HepG2 (cell line): ENCODE measurements around the gene OGFOD3. TPM values are rescaled to one million over a fixed set of nuclear protein-coding genes. Genes with fewer than 3 reads are reported as not detected.

Source experiments
- ATAC-seq: fragments of 200-7000 bp; cut with Tn5 transposase; 3 replicates; pipeline ENCODE4 v1.9.1; 2020; ENCODE audit warnings: mild to moderate bottlenecking, moderate library complexity
- BruUV-seq: library from RNA; stranded (reverse); fragments of 400-500 nt; replicated peaks from 2 replicates; lab custom pipeline; 2021; lab: Mats Ljungman, UMichigan
- CTCF ChIA-PET: fragments of 300-600 bp; formaldehyde crosslinking; extraction: SDS; loops from one replicate; lab custom pipeline; 2021; ENCODE audit warnings: low total read pairs, inconsistent platforms, low intra/inter-chr PET ratio; lab: Yijun Ruan, JAX
- POLR2A ChIA-PET: fragments of 350-600 bp; sonication (Branson Sonifier 250); formaldehyde crosslinking; loops from one replicate; lab custom pipeline; 2020; ENCODE audit warnings: antibody characterized with exemption, inconsistent platforms; lab: Yijun Ruan, JAX
- DNase-seq: peaks from one replicate; pipeline ENCODE4 v3.0.0-alpha.2; 2015; ENCODE audit warnings: low spot score
- FAIRE-seq: peaks from 3 replicates; lab custom pipeline; 2011; peaks lifted over from hg19 to GRCh38; lab: Jason Lieb, UNC
- H2AFZ ChIP-seq: one replicate; pipeline ENCODE4 v1.6.1; 2011; ENCODE audit warnings: low read length, inconsistent platforms
- H3K27ac ChIP-seq: fragments of 300-600 bp; 3 replicates; pipeline ENCODE4 v1.8.0; 2011; ENCODE audit warnings: mixed run types, mild to moderate bottlenecking, mixed read lengths, low read length, inconsistent platforms; ENCODE audit not compliant: insufficient read depth; ENCODE audit errors: extremely low read length
- H3K27me3 ChIP-seq, 2 experiments: fragments of 200-600 bp in 1 of 2; 2 replicates in 1 of 2; 3 replicates in 1 of 2; pipeline versions ENCODE4 v1.6.0 to v1.8.0; 2011; ENCODE audit warnings: low read length in 2 of 2, mild to moderate bottlenecking in 2 of 2, moderate library complexity in 2 of 2, inconsistent platforms in 1 of 2; ENCODE audit not compliant: insufficient read depth in 2 of 2, control insufficient read depth in 1 of 2
- H3K36me3 ChIP-seq, 2 experiments: fragments of 200-600 bp in 1 of 2; replicated peaks in 1 of 2; 2 replicates in 1 of 2; 3 replicates in 1 of 2; pipeline versions ENCODE4 v1.5.1 to v1.8.0; 2011; ENCODE audit warnings: low read length in 2 of 2, inconsistent platforms in 1 of 2; ENCODE audit not compliant: insufficient read depth in 2 of 2, control insufficient read depth in 1 of 2
- H3K4me1 ChIP-seq: 2 replicates; pipeline ENCODE4 v1.5.1; 2012; ENCODE audit warnings: low read length, inconsistent platforms; ENCODE audit not compliant: insufficient read depth
- H3K4me2 ChIP-seq: 2 replicates; pipeline ENCODE4 v1.6.0; 2011; ENCODE audit warnings: low read depth, low read length, inconsistent platforms
- H3K4me3 ChIP-seq, 3 experiments: fragments of 200-600 bp in 1 of 3; sonication (generic), shearing (Covaris generic) in 1 of 3; replicated peaks in 1 of 3; 2 replicates each; pipeline ENCODE4 v1.5.1; 2011 to 2016; ENCODE audit warnings: low read length in 3 of 3, inconsistent platforms in 2 of 3, low read depth in 2 of 3, mild to moderate bottlenecking in 2 of 3, control low read depth in 1 of 3, mixed read lengths in 1 of 3; ENCODE audit not compliant: insufficient read depth in 1 of 3
- H3K79me2 ChIP-seq: one replicate; pipeline ENCODE4 v1.6.1; 2011; ENCODE audit warnings: low read length, inconsistent platforms; ENCODE audit not compliant: insufficient read depth
- H3K9ac ChIP-seq: 2 replicates; pipeline ENCODE4 v1.6.0; 2011; ENCODE audit warnings: mild to moderate bottlenecking, low read depth, low read length, inconsistent platforms; ENCODE audit not compliant: insufficient read depth
- H3K9me3 ChIP-seq: 2 replicates; pipeline ENCODE4 v1.5.1; 2012; ENCODE audit warnings: mild to moderate bottlenecking, low read length
- H4K20me1 ChIP-seq: 2 replicates; pipeline ENCODE4 v1.6.0; 2011; ENCODE audit warnings: inconsistent platforms, mild to moderate bottlenecking, low read length, moderate library complexity; ENCODE audit not compliant: insufficient read depth
- BRCA1 ChIP-seq: sonication (generic); formaldehyde crosslinking; IDR thresholded peaks from 2 replicates; pipeline ENCODE4 v1.4.0; 2020; ENCODE audit warnings: missing genetic modification reagents
- ELF1 ChIP-seq: sonication (generic); formaldehyde crosslinking; IDR thresholded peaks from 2 replicates; pipeline ENCODE4 v1.4.0; 2020; ENCODE audit warnings: missing genetic modification reagents
- FOXK2 ChIP-seq: fragments of 450-650 bp; IDR thresholded peaks from 2 replicates; pipeline ENCODE4 v1.6.1; 2016
- HOXA3 ChIP-seq: sonication (generic); formaldehyde crosslinking; IDR thresholded peaks from 2 replicates; pipeline ENCODE4 v1.5.0; 2020; ENCODE audit warnings: missing genetic modification reagents
- HOXA5 ChIP-seq: sonication (generic); formaldehyde crosslinking; IDR thresholded peaks from 2 replicates; pipeline ENCODE4 v1.4.0; 2020; ENCODE audit warnings: missing genetic modification reagents
- POLR2AphosphoS2 ChIP-seq: IDR thresholded peaks from 2 replicates; pipeline ENCODE4 v1.6.1; 2011; ENCODE audit warnings: low read depth, low read length, improper control_type of control experiment
- RORA ChIP-seq: sonication (generic); formaldehyde crosslinking; IDR thresholded peaks from 2 replicates; pipeline ENCODE4 v1.5.0; 2020; ENCODE audit warnings: mild to moderate bottlenecking, missing genetic modification reagents, moderate library complexity
- SATB2 ChIP-seq: sonication (generic); formaldehyde crosslinking; IDR thresholded peaks from 2 replicates; pipeline ENCODE4 v1.5.0; 2020; ENCODE audit warnings: missing genetic modification reagents
- TEAD2 ChIP-seq: sonication (generic); formaldehyde crosslinking; IDR thresholded peaks from 2 replicates; pipeline ENCODE4 v1.9.0; 2021; ENCODE audit warnings: missing genetic modification reagents
- YY1 ChIP-seq: IDR thresholded peaks from 2 replicates; pipeline ENCODE4 v1.6.1; 2011; ENCODE audit warnings: low read length, low read depth, moderate library complexity, mild to moderate bottlenecking; ENCODE audit not compliant: insufficient read depth, insufficient replicate concordance
- ZBTB7B ChIP-seq: sonication (generic); formaldehyde crosslinking; IDR thresholded peaks from 2 replicates; pipeline ENCODE4 v1.4.0; 2020; ENCODE audit warnings: missing genetic modification reagents
- ZFX ChIP-seq: sonication (generic); formaldehyde crosslinking; IDR thresholded peaks from 2 replicates; pipeline ENCODE4 v1.4.0; 2020; ENCODE audit warnings: mild to moderate bottlenecking, low read depth, missing genetic modification reagents, moderate library complexity
- ZNF136 ChIP-seq: sonication (generic); formaldehyde crosslinking; IDR thresholded peaks from 2 replicates; pipeline ENCODE4 v1.8.1; 2022; ENCODE audit warnings: low read depth, mild to moderate bottlenecking, moderate library complexity, missing genetic modification reagents
- ZNF224 ChIP-seq: sonication (generic); formaldehyde crosslinking; IDR thresholded peaks from 2 replicates; pipeline ENCODE4 v1.5.0; 2020; ENCODE audit warnings: mild to moderate bottlenecking, missing genetic modification reagents
- ZNF615 ChIP-seq: sonication (generic); formaldehyde crosslinking; IDR thresholded peaks from 2 replicates; pipeline ENCODE4 v1.5.0; 2020; ENCODE audit warnings: mild to moderate bottlenecking, missing genetic modification reagents, borderline replicate concordance
- ZNF674 ChIP-seq: sonication (generic); formaldehyde crosslinking; IDR thresholded peaks from 2 replicates; pipeline ENCODE4 v1.5.0; 2020; ENCODE audit warnings: low read depth, mild to moderate bottlenecking, missing genetic modification reagents
- ZZZ3 ChIP-seq: sonication (generic); formaldehyde crosslinking; IDR thresholded peaks from 2 replicates; pipeline ENCODE4 v1.4.0; 2020; ENCODE audit warnings: missing genetic modification reagents, mild to moderate bottlenecking, borderline replicate concordance
- WGBS: methylation state at CpG from one replicate; pipeline ENCODE4 v1.1.6; 2017; ENCODE audit warnings: low lambda C conversion rate; 5-methylcytosine and 5-hydroxymethylcytosine counted together
- in situ Hi-C: cut with HindIII; loops from 2 replicates; pipeline ENCODE4 v1.10.0; 2017; ENCODE audit warnings: low pct_unique_long_range_greater_than_20kb; ENCODE audit not compliant: extremely low pct_ligation_motif_present
- intact Hi-C: fragments of 100-400 bp; cut with micrococcal nuclease; formaldehyde crosslinking; loops from one replicate; pipeline ENCODE4 v1.10.0; 2022; ENCODE audit not compliant: unreplicated experiment
- polyA plus RNA-seq, 8 experiments: library from polyadenylated mRNA; depleted of rRNA in 3 of 8; stranded (reverse) in 7 of 8; unstranded in 1 of 8; fragments of >200 nt; fragmentation: Illumina TruSeq in 4 of 8; extraction: Trizol in 4 of 8; gene quantifications; 2 replicates each; pipeline versions ENCODE4 v1.2.1 to v1.2.3, GENCODE V29; 2011 to 2016; ENCODE audit warnings: low read depth in 4 of 8, missing spikeins in 1 of 8, mixed read lengths in 1 of 8; ENCODE audit not compliant: insufficient read depth in 1 of 8
- total RNA-seq, 5 experiments: library from RNA; depleted of rRNA; stranded (reverse); fragments of >200 nt; fragmentation: Illumina TruSeq; extraction: Trizol; gene quantifications; 2 replicates each; pipeline ENCODE4 v1.2.3, GENCODE V29; 2016; ENCODE audit warnings: low read depth in 1 of 5
- TF ChIP-seq, protein P1 (sequence below): IDR thresholded peaks from 2 replicates; pipeline ENCODE4 v1.6.1; 2018; ENCODE audit warnings: missing genetic modification reagents
- TF ChIP-seq, protein P2 (sequence below): IDR thresholded peaks from 2 replicates; pipeline ENCODE4 v1.6.1; 2016; ENCODE audit warnings: low read depth, control low read depth
- TF ChIP-seq, protein P3 (sequence below): sonication (generic); formaldehyde crosslinking; IDR thresholded peaks from 2 replicates; pipeline ENCODE4 v1.8.1; 2023; ENCODE audit warnings: mild to moderate bottlenecking, missing genetic modification reagents

OGFOD3 gene
- total and polyA plus RNA-seq, 2 of the 13 experiments (the other 11 are each of a cell fraction or from before 2014, with no cell fraction given), result 40.0 to 42.1 TPM

DNA sequence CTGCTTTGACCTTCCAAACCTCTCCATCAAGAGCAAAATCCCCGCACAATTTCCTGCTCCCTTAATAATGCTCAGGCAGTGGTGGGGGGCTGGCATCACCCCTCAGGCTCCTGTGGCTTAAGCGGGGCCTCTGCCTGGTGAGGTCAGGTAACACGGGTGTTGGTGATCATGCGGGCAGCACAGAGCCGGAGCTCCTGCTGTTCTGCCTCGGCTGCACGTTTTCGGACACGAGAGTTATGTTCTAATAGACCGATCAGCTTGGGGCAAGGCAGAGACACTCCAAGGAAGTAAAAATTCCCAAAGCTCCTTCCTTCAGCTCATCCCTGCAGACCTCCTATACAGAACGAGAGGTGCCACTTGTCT, 46.2 kb upstream of the OGFOD3 start:
- Histone ChIP-seq H3K79me2 (peaks cover 4% of the 10 kb centered on the region), H2AFZ (no peak overlapping the region), H3K9me3 (no peaks in the 10 kb centered on the region), H3K4me1 (peaks cover 30% of the 10 kb centered on the region), H3K9ac (no peak overlapping the region), H3K27me3 (no peaks in the 10 kb centered on the region), H3K36me3 (peaks cover 33 to 81% of the 10 kb centered on the region in 2 experiments), H4K20me1 (0 out of 2 replicates have a peak, but pooled peaks cover 6% of the 10 kb centered on the region), H3K4me2 (no peak overlapping the region), H3K27ac (no peak overlapping the region), H3K4me3 (no peak overlapping the region)
- no peak for DNase-seq
- intact Hi-C loops, result no loop called here
- TF ChIP-seq, protein P1, sequence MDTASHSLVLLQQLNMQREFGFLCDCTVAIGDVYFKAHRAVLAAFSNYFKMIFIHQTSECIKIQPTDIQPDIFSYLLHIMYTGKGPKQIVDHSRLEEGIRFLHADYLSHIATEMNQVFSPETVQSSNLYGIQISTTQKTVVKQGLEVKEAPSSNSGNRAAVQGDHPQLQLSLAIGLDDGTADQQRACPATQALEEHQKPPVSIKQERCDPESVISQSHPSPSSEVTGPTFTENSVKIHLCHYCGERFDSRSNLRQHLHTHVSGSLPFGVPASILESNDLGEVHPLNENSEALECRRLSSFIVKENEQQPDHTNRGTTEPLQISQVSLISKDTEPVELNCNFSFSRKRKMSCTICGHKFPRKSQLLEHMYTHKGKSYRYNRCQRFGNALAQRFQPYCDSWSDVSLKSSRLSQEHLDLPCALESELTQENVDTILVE (CRISPR knock-in tag), result no peak
- TF ChIP-seq ZBTB7B (CRISPR knock-in tag) (no peak), TEAD2 (no peak), SATB2 (CRISPR knock-in tag) (no peak), YY1 (no peak), HOXA5 (CRISPR knock-in tag) (no peak), ZNF615 (CRISPR knock-in tag) (no peak), RORA (no peak), ZFX (CRISPR knock-in tag) (no peak), ZNF674 (no peak), HOXA3 (no peak), ELF1 (CRISPR knock-in tag) (no peak), POLR2AphosphoS2 (no peak), ZNF136 (CRISPR knock-in tag) (no peak), FOXK2 (no peak), BRCA1 (CRISPR knock-in tag) (no peak), ZZZ3 (CRISPR knock-in tag) (no peak), ZNF224 (no peak)
- TF ChIP-seq, protein P2, sequence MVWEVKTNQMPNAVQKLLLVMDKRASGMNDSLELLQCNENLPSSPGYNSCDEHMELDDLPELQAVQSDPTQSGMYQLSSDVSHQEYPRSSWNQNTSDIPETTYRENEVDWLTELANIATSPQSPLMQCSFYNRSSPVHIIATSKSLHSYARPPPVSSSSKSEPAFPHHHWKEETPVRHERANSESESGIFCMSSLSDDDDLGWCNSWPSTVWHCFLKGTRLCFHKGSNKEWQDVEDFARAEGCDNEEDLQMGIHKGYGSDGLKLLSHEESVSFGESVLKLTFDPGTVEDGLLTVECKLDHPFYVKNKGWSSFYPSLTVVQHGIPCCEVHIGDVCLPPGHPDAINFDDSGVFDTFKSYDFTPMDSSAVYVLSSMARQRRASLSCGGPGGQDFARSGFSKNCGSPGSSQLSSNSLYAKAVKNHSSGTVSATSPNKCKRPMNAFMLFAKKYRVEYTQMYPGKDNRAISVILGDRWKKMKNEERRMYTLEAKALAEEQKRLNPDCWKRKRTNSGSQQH (CRISPR knock-in tag), result no peak
- TF ChIP-seq, protein P3, sequence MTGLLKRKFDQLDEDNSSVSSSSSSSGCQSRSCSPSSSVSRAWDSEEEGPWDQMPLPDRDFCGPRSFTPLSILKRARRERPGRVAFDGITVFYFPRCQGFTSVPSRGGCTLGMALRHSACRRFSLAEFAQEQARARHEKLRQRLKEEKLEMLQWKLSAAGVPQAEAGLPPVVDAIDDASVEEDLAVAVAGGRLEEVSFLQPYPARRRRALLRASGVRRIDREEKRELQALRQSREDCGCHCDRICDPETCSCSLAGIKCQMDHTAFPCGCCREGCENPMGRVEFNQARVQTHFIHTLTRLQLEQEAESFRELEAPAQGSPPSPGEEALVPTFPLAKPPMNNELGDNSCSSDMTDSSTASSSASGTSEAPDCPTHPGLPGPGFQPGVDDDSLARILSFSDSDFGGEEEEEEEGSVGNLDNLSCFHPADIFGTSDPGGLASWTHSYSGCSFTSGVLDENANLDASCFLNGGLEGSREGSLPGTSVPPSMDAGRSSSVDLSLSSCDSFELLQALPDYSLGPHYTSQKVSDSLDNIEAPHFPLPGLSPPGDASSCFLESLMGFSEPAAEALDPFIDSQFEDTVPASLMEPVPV (CRISPR knock-in tag), result no peak
- in situ Hi-C loops, result no loop called here
- POLR2A ChIA-PET, result no interaction called here
- CTCF ChIA-PET, result no interaction called here
- no peak for FAIRE-seq
- 96% methylated on average over 11 of the region's 11 CpGs for WGBS
- no peak for ATAC-seq
- no TSS peak for BruUV-seq
